NCI-H1048 (cell line): Measurements from ENCODE around the gene ANTXR2.

Experiments
- DNase-seq: peaks from one replicate; lab custom pipeline; 2025; lab: John Stamatoyannopoulos, UW

Gene ANTXR2

DNA sequence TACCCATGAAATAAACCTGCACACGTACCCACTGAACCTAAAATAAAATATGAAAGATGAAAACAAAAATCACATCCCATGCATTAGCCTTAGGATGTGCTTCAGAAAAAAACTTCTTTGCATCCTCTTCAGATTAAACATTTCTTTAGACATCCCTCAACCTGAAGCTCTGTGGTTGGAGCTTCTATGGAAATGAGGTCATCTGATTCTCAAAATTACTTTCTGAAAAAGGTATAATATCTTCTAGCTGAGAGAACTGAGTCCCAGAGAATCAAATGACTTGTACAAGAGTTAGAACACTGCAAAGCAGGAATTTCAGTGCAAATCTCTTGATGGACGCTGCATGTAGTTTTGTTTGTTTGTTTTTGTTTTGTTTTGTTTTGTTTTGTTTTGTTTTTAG lies 19.1 kb upstream of the ANTXR2 start:
- DNase-seq: no peak

DNA sequence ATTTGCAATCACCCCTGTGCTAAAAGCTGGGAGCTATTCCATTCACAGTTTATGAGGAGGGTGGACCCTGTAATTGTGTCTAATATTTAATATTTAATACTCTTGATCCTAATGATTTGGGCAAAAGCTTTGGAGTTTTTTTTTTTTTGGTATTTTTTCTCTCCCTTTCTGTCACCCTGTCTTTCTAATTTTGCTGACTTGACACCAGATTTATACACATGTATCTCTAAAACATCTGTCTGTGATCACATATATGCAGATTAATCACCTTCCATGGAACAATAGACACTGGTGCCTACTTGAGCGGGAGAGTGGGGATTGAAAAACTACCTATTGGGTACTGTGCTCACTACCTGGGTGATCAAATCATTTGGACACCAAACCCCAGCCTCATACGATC lies 18.7 kb upstream of the ANTXR2 start:
- no peak for DNase-seq

DNA sequence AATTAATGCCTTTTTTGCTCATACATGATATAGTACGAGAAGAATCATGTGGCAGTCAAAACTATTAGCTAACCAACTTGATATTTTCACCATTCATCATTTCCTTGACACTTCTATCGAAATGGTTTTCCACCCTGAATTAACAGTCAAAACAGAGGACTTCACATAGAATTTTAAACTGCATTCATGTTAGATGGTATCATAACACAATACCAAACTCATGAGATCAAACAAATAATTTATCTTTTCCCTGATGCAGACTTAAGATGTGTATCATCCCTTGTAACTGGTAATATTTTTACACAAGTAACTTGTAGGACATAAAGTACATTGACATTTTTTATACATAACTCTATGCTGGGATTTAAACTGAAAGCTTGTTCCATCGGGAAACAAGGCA lies 18.2 kb upstream of the ANTXR2 start:
- no peak for DNase-seq

DNA sequence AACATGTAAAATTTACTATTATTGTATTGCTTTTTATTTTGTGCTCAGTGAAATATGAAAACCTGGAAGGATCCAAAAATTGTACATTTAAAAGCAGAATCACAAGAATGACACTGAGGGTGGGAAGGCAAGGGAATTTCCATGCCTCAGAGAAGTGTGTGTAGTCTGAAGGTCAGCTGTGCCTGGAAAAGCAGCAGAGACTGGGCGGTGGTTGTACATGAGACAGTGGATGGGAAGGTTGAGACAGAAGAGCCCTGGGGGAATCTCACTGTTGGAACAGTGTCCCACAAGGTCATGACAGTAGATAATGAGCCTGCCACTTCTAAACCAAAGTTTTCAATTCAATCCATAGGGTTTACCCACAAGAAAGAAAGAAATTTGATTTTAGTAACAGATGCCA lies 17.1 kb upstream of the ANTXR2 start:
- DNase-seq: no peak

DNA sequence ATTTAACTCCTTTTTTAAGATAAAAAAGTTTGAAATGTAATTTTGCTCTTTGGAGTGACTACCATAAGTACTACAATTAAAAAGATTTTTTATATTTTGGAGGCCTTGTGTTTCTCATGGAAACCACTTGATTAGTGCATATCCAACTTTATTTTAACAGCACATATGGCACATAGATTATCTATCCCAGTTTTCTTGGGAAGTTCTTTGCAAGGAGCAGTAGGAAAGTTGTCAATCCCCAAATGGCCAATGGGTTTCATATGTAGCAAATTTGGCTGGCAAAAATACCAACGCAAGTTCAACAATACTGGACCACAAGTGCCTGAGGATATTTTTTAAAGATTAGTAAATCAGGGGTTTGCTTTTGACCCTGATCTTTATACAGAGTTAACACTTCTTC lies 15.4 kb upstream of the ANTXR2 start:
- DNase-seq: no peak

DNA sequence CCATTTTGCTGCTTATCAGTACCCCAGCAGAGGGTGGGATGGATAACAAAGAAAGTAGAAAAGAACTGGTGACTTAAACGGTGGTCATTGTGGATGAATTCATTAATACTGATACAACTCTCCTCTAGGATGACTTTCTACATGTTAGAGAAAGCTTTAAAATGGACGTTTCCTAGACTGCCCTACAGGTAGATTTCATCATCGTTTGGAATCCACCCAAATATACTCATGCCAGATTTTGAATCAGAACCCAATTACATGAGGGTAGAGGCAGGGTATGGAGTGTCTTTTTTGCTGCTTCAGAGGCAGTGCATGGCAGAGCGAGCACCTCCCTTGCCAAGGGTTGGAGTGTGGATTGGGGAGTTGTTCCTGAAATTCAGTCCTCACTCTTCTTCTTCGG lies 13.3 kb upstream of the ANTXR2 start:
- no peak for DNase-seq

DNA sequence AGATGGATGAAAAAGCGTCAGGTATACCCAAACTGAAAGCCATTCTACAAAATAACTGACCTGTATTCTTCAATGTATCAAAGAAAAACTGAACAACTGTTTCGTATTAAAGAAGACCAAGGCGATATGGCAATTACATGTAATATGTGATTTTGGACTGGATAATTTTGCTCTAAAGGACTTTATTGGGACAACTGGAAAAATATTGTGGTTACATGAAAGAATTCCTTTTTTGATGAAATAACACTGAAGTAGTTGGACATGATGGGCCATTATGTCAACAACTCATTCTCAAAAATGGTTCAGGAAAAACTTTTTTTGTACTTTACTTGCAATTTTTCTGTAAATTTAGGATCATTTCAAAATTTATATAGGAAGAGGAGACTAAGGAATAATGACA lies 12.1 kb upstream of the ANTXR2 start:
- no peak for DNase-seq

DNA sequence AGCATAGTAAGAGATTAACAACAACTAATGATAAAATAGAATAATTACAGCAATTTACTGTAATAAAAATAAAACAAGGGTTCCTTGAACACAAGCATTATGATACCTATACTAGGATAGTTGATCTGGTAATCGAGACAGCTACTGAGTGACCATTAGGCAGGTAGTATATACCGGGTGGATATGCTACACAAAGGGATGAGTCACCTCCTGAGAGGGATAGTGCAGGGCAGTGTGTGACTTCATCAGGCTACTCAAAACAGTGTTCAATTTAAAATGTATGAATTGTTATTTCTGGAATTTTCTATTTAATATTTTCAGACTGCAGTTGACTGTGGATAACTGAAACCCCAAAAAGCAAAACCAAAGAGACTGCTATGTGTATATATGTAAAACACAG lies 9.7 kb upstream of the ANTXR2 start:
- no peak for DNase-seq

DNA sequence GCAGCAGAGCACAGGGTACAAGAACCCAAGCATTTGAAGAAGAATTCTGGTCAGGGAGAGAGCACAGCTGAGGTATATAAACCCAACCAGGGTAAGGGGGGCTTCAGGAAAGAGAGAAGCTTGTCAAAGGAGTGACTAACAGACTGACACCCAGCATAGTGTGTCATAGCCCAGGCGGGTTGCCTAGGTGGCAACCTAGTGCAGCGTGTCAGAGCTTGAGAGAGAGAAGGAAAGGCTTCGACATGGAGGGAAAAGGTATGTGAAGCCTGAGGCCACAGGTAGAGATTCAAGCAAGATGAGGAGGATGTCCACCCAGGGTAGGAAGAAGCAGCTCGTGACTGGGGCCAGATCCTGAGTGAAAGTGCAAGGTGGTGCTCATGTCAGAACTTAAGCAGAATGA lies 8.5 kb upstream of the ANTXR2 start:
- no peak for DNase-seq

DNA sequence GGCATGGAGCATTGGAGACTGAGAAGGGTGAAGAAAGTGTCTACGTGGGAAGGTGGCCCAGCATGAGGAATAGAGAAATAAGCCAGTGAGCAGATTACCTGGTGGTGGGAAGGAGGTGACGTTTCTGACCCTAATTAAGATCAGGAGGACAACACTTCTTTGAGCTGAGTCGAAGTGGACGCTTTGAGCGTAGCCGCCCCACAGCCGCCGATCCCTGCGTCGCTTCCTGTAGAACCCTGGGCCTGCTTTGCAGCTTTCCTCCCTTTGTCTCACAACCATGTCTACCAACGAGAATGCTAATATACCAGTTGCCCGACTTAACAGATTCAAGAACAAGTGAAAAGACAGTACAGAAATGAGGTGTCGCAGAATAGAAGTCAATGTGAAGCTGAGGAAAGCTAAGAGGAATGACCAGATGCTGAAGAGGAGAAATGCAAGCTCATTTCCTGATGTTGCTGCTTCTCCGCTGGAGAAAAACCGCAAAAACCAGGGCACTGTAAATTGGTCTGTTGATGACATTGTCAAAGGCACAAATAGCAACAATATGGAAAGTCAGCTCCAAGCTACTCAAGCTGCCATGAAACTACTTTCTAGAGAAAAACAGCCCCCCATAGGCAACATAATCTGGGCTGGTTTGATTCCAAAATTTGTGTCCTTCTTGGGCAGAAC lies 6.4 kb upstream of the ANTXR2 start:
- DNase-seq: no peak

DNA sequence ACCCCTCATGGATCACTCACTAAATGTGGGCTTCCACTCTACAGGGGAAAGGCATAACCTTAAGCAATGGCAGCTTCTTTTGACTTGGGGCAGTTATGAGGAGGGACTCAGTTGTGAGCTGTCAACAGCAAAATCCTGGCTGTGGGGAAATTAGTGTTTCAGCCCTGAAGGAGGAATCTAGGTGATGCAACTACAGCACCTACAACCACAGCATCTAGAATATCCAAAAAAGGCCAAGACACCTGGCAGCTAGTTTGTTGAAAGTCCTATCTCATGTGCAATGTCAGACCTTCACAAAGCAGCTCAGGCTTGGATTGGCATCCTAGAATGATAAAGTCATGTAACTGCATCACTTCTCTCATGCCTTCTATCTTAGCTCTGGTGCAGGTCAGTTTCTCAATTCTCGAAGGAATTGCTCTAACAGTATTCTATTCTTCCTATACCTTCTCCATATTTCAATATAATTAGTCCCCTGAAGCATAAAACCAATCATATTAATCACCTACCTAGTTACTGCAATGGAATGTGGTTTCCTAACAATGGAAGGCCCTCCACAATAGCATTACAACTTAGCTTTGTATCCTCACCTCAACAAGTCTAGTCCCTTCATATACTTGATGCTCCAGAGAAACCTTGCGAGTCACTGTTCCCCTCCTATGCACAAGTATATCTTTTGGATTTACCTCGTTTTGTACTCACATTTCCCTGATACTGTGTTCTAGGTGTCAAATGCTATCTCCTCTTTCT lies 5.5 kb upstream of the ANTXR2 start:
- no peak for DNase-seq

DNA sequence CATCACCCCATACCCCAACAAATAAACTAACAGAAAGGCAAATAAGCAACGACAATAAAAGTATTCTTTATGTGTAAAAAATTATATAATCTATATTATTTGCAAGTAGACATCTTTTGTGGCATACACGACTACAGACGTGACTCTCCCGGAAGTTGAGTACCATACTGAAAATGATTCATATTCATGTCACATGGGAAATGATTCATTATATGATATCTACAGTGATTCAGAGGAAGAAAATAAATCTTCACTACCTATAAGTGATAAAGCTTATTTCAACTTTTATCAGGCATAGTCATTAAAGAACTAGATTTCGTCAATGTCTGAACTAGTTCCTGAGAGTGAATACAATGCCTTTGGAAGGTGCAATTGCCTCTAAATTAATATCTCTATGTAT lies 4.6 kb upstream of the ANTXR2 start:
- no peak for DNase-seq

DNA sequence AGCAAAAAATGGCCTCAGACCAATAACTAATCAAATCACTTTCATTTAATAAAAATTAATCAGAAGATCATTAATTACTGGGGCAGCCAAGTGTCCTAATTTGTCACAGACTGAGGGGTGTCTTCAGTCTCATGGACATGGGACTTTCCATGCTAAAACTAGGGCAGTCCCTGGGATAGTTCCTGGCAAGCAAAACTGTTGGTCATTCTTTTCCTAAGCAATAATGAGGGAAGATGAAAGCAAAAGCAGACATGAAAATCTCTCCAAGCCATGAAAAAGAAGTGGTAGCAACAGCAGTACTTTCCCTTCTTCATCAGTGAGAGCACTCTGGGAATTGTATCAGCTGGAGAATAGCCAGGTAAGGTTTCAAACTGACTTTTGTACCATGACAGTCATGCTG lies 3.7 kb upstream of the ANTXR2 start:
- no peak for DNase-seq

DNA sequence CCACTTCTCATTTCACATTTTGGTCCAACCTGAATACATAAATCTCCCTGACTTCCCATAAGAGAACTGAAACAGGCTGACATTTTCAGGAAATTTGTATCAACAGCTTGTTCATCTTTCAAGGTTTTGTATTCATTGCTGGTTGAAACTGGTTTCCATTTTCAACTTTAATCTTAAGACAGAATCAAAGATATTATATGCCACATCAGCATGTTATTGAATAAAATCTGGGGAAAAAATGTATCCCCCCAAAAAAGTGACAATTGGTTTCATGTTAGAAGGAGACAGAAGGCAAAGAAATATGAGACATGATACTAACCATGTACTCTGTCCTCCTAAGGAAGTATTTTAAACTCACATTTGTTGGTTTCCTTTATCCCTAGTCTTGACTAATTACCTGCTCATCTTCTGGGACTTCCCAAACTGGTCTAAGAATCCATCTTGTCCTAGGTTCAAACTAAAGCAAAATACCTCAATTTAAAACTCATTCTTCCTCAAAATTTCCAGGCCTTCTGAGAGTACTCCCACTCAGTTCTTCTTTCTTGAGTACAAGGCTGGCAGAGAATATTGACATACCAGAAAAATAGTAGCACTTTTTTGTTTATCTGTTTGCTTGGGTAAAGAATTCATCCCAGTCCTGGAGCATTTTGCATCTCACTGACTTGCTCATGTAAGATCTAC lies 3.1 kb upstream of the ANTXR2 start:
- no peak for DNase-seq

DNA sequence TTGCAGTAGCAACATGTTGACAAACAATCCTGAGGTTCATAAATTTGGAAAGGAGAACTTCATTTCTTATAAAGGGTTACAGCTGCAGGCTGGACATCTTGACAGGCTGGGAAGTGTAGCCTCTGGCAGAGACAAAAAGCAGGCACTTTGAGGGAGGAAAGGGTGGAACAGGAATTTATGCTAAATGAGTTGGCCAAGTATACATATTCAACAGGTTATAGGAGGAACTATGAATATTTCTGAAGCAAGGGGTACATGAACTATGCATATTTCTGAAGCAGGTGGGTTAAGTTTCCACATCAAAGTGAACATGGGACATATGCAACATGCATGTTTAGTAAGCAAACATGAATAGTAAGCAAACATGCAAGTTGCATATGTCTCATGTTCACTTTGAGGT lies 1.6 kb upstream of the ANTXR2 start:
- no peak for DNase-seq

DNA sequence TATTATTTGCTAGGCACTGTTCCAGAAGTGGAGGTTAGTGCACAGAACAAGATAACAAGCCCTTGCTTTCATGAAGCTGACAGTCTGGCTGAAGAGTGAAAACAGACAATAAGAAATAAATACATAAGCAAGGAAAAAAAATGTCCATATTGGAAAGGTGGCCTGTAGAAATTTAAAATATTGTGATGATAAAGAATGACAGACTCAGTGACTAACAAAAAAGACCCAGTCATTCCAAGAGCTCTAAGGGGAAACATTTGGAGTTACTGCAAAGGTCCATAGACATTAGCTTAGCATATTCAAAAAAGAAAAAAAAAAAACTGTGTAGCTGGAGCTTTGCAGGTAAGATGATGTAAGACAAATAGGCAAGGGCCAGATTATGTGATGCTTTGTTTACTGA lies 1.0 kb upstream of the ANTXR2 start:
- DNase-seq: no peak

DNA sequence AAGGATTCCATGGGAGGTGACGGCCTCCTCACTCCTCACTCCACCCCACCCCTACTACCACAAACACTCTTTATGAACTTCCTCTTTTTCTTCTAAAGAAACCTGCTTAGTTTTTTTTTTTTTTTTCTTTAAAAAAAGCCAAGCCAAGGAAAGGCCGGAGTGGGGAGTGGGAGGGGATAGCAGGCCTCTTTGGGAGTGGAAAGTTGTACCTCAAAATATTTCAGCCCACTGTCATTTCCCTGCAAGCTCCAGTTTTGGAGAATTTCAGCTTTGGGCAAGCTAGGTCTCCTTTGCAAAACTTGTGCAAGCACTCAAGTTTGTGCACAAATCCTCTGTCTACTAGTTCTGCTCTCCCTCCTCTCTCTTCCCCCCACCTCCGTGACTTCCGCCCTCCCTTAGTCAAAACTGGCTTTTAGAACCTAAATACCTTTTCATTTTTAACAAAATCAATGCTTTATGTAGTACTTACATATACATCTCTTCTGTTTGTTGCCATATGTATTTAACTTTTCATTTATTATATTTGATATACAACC lies 512 bp upstream of the ANTXR2 start:
- DNase-seq: no peak

DNA sequence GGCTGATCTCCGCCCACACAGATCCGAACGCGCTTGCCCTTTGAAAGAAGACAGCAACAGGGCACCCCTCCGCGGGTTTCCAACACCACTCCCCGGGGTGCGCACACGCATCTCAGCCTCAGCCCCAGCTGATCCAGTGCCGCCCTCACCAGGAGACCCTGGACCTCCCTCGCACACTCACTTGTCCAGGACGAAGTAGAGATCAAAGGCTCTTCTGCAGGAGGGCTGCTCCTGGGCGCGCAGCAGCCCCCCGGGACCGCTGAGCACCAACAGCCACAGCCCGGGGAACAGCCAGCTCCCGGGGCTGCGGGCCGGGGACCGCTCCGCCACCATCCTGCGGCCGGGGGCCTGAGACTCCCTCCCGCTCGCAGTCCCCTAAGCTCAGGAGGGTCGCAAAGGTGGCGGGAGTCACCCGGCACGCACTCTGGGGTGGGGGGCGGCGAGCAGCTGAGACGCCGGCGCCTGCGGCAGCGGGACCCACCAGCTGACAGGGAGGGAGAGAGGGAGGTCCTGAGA lies 743 bp downstream of the ANTXR2 start:
- no peak for DNase-seq

DNA sequence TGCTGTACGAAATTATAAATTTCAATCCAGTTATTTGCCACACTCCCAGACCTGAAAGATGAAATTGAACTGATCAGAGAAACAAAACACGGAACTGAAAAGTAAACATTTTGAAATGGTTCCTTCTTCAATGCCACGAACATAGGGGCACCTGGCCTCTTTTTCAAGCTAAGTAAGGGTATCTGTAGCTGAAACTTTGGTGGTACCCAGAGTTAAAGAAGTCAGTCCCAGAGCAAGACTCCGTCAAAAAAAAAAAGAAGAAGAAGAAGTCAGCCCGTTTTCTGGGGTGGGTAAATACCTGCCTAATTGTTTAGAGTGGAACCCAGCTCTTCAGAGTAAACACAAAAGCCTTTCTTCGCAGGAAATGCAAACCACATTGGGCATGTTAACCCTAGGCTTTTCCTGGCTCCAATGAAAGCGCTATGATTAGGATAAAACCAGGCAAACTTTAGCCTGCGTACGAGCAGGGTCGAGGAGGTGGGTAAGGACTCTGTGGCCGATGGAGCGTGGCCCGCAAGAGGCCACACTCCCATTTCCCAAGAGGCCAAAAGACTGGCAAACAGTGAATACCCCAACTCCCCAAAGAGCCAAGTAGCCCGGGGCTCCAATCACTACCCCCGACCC lies 1.3 kb downstream of the ANTXR2 start:
- DNase-seq: no peak

DNA sequence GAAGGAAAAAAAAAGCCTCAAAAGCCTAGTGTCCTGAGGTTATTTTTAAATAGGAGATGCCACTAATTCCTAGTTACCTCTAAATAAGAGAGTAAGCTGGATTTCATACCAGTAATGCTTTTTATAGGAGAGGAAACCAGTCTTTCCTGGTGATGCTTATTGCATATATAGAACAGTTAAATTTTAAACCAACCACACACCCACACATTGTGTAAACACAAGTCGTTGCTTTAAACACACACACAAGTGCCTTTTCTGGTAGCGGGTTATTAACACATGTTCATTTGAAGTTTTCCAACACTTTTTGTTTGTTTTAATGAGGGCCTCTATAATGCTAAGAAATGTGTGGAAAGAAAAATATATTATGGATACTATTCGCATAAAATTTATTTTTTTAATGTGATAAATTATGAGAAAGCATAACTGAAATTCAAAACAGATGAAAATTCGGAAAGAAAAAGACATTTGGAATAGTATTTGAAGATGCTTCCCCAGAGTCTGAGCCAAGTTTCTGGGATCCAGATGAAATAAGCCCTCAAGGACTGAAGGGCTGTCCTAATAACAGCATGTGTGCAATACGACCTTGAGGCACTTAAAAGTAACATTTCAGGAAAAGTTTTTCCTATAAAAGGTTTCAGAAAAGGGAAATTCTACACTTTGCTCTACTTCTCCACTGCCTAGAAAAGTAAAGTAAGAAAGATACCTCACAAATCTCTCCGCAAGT lies 2.0 kb downstream of the ANTXR2 start:
- DNase-seq: no peak

DNA sequence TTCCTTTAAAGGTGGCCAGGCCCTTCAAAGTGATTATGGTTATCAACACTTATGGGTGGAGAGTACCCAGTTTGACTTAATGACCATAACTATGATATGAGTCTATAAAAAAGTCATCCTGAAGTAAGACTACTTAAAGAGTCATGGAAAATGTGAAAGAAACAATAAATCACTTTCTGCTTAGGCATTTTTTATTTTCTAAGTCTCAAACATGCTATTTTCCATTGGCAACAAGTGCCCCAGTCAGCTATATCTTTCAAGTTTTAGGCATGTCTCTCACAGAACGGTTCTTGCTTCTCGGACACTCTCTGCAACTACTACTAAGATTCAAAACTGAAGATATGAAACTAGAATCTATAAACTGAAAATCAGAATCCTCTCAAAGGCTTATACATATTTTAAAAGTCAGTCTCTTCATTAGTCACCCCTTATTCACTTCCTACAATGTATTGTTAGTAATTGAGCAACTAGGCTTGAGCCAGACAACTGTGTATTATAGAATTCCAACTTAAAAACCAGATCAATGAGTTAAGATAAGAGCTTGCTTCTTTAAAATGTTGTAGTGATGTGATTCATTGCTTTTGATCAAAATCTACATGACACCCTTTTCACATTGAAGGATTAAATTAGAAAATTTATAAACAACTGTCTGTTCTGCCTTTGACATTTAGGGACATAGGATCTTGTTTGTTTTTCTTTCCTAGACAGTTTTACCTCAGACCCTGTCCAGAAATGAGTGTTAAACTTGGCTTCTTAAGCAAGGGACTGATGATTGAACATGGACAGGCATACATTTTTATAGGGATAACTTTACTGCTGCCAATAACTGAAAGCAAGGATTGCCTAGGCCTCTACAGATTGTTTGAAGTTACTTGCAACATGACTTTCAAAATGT lies 2.9 kb downstream of the ANTXR2 start:
- DNase-seq: no peak
